Measurements from ENCODE around the gene PFKP.
"Not testable (repeated sequence)": the region's sequence is repeated elsewhere in the genome, so short reads cannot be mapped to it uniquely, and the experiment has no call there.

Gene PFKP

GRCh38 chr10:3159152-3159551 is 91.8 kb downstream of the PFKP start:
- no peak for DNase-seq (ENCODE audit: low read depth)

DNA sequence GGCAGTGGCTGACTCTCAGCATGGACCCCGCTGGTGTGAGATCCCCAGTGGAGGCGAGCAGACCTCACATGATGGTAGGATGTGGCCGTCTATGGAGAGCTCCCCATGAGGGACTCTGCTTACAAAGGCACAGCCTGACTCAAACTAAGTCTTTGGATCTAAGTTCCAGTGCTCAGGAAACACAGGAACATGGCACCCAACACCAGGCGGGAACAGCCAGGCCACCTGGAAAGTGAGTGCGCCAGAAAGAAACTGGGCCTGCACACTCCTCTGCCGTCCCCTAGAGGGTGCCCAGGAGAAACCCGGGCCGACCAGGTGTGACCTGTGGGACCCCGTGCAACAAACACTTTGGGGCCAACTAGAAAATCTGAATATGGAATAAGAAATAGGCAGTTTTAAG is 95.2 kb downstream of the PFKP start:
- no peak for DNase-seq (ENCODE audit: low read depth)

- DNase-seq (ENCODE audit: low read depth), result no peak
Measured at GRCh38 chr10:3163879-3164278, 96.5 kb downstream of the PFKP start.

DNA sequence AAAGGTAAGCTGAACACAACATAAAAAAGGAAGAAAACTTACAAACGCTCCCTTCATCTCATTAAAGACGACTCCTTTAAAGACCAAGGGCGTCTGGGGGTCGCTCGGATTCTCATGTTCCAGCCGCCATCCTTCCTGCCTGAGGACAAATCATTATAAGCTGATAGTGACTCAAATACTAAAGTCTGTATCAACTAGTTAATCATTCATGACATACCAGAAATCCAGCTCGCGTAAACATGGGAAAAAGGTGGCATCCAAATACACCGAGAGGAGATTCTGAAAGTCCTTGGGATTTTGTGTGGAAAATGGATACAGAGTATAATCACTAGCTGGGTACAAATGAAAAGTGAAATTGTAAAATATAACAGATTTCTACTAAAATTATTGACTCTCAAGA is 97.8 kb downstream of the PFKP start:
- DNase-seq (ENCODE audit: low read depth), result no peak

- DNase-seq (ENCODE audit: low read depth), result no peak
Measured at GRCh38 chr10:3166496-3167290, 99.3 kb downstream of the PFKP start.

DNA sequence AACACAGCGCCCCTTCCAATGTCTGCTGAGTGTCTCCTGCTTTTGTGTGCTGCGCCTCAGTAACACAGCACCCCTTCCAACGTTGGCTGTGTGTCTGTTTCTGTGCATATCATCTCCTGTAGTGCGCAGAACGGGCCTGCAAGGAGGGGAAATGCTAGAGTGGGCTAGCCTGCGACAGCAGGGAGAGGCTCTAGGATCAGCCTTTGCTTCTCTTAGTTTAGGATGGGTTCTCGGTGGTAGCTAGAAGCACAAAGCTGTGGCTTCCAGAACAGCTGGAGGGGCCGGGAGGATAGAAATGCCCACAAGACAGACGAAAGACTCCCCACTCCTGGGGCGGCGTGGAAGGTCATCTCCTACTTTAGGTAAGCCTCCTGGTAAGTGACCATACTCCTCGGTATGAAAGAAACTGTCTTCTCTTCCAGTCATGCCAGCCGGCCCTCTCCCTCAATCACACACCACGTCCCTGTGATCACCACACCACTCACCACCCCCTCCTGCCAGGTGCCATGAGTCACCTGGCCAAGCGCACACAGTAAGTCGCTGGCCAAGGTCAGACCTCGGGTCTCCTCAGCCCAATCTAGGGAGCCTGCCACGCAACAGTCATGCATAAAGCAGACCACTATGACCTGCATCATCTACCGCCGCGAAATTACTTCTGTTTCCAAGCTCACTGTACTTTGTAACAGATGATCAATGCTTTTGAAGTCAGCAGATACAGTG is 100.4 kb downstream of the PFKP start:
- no peak for DNase-seq (ENCODE audit: low read depth)

DNA sequence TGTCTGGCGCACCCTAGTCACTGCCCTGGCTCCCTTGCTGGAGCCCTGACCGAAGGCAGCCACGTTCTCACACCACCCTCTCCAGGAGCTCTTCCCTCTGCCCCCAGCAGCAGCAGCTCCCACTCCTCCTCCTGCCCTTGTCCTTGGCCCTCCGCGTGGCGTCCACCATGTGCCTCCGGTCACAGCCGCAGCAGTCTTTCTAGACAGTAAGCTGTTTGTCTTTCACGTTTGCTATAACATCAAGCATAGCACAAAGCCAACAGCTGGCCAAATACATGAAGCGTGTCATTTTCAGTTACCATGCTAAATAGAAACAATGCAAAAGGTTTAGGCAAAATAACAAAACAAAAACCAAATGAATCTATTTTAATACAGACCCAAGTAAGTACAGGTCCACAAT is 101.9 kb downstream of the PFKP start:
- no peak for DNase-seq (ENCODE audit: low read depth)

DNA sequence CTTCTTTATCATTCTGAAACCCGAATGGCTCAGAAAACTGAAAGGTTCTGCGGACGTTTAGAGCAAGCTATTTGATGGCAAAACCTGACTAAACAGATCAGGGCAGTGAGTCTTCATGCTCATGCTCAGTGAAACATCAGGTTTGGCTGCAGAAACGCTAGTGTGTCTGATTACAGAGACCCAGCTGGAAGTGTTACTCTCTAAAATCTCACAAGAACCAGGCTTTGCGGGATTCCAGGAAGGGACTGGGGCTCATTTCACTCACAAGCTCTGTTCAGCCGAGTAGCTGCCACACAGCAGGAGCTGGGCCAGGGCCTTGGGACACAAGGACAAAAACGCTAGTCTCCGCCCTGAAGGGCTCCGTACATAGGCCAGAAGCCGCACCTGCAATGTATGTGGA is 102.3 kb downstream of the PFKP start:
- DNase-seq (ENCODE audit: low read depth), result no peak

DNA sequence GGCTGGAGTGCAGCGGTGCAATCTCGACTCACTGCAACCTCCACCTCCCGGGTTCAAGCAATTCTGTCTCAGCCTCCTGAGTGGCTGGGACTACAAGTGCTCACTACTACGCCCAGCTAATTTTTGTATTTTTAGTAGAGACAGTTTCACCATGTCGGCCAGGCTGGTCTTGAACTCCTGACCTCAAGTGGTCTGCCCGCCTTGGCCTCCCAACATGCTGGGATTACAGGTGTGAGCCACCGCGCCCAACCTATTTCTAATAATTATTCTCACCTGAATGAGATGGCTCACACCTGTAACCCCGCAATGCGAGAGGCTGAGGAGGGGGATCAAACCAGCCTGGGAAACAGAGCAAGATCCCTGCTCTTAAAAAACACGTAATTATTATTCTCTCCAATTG is 104.1 kb downstream of the PFKP start:
- not testable (repeated sequence) for DNase-seq (ENCODE audit: low read depth)

DNA sequence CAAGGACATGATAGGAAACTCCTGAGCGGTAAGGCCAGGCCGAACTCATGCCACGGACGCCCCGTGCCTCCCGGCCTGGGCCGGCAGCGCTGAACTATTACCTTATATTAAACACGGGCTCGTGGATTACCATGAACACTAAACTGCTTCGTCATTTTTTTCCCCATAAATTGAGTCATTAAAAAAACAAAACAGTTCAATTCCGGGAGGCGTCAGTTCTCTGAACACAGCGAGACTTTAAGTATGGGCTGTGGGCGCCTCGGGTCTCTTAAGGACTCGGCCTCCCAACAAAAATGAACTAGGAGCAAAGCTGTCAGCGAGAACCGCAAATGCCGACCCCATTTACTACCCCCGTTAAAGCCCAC is 104.7 kb downstream of the PFKP start:
- peak; percentile 30 for DNase-seq (ENCODE audit: low read depth)

DNA sequence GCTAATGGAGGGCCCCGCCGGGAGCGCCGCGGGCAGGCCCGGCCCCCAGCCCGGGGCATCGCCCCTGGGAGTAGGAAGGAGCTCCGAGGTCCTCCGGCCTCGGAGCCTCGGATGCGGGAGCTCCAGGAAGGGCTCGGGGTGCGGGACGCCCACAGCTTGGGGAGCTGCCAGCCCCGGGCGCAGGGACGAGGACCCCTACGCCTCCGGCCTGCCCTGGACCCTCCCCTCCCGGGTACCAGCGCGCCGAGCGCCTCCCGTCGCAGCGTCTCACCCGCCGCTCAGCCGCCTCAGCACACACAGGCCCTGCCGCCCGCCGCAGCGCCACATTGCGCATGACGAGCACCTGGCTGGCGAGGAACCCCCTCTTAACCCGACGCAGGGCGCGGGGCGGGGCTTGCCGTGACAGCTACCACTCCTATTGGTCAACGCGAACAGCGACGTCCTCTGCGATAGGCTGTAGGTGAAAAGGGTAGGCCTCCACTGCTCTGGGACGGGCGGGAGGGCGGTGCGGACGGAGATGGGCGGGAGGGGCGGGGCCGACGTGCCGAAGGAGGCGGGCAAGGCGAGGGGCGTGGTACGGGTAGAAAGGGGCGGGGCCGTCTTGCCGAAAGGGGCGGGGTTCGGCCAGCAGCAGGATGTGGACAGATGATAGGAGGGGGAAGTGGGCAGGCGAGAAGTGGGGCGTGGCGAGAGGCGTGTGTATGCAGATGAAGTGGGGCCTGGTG is 105.3 kb downstream of the PFKP start, which contains the start of gene PITRM1:
Gene PITRM1, minus strand, starts transcription at position 337 of the 725 bp plus-strand sequence. Its CDS starts 10 bp downstream, at position 327.
- DNase-seq (ENCODE audit: low read depth), result peak; percentile 98

GRCh38 chr10:3173171-3173878 is 106.0 kb downstream of the PFKP start:
- DNase-seq (ENCODE audit: low read depth), result no peak

GRCh38 chr10:3178042-3178441 is 110.7 kb downstream of the PFKP start:
- DNase-seq (ENCODE audit: low read depth), result no peak

GRCh38 chr10:3179174-3179573 is 111.8 kb downstream of the PFKP start:
- no peak for DNase-seq (ENCODE audit: low read depth)

- no peak for DNase-seq (ENCODE audit: low read depth)
Measured at GRCh38 chr10:3180355-3181025, 113.1 kb downstream of the PFKP start.

DNA sequence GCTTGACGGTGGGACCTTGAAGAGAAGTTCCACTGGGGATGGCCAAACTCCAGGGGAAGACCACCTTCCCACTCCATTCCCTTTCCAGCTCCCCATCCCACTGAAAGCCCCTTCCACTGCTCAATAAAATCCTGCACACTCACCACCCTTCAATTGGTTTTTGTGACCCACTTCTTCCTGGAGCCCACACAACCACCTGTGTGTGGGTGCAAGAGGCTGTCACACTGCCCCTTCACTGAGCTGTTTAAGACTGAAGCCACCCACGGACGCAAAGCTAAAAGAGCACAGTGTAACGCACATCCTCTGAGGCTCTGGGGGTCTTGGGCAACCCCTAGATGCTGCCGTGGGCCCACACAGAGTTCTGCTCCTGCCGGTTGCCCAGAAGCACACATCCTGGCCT is 118.0 kb downstream of the PFKP start:
- DNase-seq (ENCODE audit: low read depth), result no peak

DNA sequence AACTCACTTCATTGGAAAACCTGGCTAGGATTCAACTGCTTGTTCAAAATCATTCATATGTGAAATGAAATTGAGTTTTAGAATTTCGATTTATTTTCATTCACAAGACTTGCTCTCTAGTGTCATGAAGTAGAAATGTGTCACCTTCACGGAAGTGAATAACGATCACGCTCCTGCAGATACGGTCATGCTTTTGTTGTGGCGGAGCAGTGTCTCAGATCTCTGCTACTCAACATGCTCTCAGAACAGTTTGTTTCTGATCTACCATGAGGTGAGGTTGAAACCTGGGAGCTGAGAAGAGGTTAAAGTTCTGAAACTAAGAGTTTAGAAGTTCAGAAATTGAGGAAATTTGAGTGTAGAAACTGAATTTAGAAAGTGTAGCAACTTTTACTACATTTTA is 119.0 kb downstream of the PFKP start:
- peak; percentile 31 for DNase-seq (ENCODE audit: low read depth)

All from activated gamma-delta T cell treated with anti-CD3 and anti-CD28 coated beads, Interleukin-2, amount 50 U/mL, for 16 hours (primary cell).